ENCODE results near the gene IGDCC3.

GRCh38 chr15:65344914-65345275 lies 32.9 kb downstream of the IGDCC3 start:
- TF ChIP-seq CTCF (IDR thresholded peaks at IDR 0.05; ENCODE audit: poor library complexity, severe bottlenecking) (no peak), REST (IDR thresholded peaks at IDR 0.05; ENCODE audit: borderline replicate concordance) (no peak), EZH2 (IDR thresholded peaks at IDR 0.05; ENCODE audit: borderline replicate concordance, insufficient read depth, low read length, poor library complexity, severe bottlenecking) (no peak), TAF1 (IDR thresholded peaks at IDR 0.05; ENCODE audit: low read depth) (no peak), POLR2AphosphoS5 (IDR thresholded peaks at IDR 0.05) (no peak), EP300 (conservative IDR thresholded peaks at IDR 0.05; ENCODE audit: poor library complexity, severe bottlenecking) (no peak)
